ENCODE measurements around the gene PLA2G4B.

Gene PLA2G4B

DNA sequence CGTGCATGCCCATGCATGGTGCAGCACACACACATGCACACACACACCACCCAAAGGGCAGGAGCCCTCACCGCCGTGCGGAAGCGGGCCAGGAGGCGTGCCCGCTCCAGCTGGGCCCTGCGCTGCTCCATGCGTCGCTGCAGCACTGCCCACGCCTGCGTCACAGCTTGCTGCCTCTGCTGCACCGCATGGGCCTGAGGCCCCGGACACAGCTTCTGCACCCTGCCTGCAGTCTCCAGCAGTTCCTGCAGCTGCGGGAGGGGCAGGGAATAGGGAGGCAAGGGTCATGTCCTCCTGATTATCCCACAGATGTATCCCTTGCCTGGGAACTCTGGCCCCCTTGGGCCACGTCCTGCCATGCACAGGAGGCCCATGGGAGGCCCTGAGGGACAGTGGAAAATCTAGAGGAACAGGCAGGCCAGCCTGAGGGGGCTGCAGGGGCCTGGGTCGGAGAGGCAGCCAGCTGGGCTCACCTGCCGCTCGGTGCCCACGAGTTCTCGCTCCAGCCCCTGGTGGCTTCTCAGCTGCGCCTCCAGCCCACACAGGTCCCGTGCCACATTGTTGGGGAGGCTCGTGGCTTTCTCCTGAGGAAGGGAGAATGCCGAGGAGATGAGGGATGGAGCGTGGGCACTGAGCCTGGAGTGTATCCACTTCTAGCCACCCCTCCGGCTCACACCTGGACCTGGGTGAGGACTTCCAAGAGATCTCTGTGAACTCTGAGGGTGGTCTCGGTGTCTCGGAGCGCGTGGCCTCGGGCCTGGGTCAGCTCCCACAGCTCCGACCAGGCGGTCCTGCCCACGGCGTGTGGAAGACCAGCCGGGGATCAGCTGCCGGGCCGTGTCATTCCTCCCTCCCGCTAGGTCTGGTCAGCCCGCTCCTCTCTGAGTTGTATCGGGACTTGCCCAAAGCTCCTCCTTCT lies 31.4 kb downstream of the PLA2G4B start:
- DNase-seq (ENCODE audit: low spot score) = no peak

DNA sequence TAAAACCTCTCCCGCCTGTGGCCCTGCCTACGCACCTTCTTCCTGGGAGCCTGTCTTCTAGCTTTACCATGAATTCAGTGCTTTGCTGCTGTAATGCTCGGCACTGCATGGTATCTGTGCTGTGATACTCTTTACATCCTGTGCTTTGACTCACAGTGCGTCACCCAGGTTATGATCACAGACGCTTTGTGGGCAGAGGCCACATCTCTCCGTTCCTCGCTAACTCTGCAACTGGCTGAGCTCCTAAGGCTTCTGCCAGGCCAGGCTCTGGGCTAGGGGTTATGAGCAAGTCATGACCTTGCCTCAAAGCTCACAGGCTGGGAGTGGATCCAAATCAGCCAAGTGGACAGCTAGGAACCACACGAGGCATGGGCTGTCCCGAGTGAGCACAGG lies 32.0 kb downstream of the PLA2G4B start:
- no peak for DNase-seq (ENCODE audit: low spot score)

DNA sequence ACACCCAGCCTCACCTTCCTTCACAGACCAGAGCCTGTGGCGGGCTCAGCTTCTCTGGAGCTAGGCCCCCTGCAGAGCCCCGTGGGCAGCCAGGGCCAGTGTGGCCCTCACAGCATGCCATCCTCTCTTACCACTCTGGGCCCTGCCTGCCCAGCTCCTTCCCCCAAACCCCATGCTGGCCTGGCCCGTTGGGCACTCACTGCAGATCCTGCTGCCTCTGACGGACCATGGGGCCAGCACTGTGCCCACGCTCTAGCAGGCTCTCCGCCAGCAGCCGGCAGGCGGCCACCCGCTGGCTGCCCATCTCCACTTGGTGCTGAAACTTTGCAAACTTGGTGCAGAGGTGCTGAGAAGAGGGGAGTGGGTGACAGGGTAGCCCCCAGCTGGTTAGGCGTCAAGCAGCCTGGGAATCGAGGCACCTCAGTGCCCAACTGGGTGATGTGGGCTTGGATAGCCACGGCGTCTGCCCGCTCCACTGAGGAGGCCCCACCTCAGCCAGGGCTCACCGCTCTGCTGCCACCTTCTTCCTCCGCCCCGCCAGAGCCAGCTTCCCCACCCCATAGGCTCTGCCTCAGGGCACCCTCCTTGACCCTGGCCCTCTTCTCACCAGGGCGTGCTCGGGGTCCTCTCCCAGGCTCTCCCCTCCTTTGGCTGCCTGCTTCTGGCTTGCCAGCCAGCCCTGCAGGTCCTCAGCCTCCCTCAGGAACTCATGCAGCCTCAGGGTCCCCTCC lies 32.7 kb downstream of the PLA2G4B start:
- no peak for DNase-seq (ENCODE audit: low spot score)

DNA sequence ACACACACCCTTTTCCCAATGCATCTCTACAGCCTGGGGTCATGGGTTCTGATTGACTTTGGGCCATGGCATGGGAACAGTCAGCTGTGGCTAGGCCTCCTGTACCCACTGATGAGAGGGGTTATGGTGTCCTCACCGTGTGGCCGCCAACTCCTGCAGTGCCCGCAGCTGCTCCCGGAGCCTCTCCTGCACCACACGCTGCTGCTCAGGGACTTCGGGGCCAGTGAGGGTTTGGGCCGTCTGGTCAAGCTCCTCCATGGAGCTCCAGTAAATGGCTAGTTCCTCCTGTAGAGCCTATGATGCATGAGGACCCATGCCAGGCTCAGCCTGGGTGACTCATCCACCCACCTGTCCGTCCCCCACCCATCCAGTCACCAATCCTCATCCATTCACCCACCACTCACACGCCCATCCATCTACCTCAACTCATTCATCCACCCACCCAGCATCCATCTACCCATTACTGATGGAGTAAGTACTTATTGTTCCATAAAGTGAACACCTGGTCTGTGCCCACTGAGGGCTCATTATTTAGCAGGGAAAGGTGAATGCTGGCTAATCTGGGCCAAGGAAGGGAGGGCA lies 33.6 kb downstream of the PLA2G4B start:
- DNase-seq (ENCODE audit: low spot score) = no peak

DNA sequence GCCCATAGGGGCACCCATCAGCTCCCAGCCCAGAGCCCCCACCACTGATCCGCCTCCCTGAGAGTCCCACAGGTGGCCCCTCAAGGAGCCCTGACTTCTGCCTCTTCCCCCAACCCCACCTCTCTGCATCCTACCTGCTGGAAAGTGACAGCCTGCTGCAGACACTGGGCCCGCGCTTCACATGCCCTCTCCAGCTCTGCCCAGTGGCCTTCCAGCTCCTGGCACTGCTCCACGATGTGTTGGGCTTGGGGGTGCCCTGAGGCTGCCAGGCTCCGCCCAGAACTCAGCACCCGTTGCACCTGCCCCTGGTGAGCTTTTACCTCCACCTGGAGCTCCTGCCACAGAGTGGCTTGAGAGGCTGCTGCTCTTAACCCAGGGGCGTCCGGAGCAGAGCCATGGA lies 35.1 kb downstream of the PLA2G4B start:
- no peak for DNase-seq (ENCODE audit: low spot score)

DNA sequence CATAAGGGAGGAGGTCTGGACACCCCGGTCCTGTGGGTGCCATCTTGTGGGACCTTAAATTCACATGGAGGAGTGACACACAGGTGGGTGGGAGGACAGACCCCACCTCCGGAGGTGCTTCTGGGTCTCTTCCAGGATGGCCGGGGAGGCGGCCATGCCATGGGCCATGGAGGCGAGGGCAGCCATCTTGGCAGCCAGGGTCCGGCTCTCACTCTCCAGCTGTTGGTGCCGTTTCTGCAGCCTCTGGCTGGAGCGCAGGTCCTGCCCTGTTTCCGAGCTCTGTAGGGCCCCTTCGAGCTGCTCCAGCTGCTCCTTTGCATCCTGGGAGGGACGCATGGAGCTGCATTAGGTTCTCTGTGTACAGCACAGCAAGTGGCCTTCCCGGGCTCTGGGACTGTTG lies 36.1 kb downstream of the PLA2G4B start:
- no peak for DNase-seq (ENCODE audit: low spot score)

DNA sequence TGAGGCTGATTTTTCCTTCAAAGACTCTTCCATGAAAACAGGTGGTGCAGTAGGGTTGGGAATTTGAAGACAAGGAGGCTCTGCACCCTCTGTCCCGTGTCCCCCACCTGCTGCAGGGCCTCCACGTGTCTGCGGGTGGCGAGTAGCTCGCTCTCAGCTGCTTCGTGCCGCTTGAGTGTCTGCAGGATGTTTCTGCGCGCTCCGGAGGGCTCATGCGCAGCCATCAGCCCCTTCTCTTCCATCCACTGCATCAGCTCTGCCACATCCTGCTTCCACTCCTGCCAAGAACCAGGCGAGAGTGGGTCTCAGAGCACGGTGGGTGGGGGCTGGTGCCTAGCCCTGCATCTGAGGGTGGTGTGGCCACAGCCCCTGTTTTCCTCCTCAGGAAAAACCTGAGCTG lies 37.4 kb downstream of the PLA2G4B start:
- no peak for DNase-seq (ENCODE audit: low spot score)

DNA sequence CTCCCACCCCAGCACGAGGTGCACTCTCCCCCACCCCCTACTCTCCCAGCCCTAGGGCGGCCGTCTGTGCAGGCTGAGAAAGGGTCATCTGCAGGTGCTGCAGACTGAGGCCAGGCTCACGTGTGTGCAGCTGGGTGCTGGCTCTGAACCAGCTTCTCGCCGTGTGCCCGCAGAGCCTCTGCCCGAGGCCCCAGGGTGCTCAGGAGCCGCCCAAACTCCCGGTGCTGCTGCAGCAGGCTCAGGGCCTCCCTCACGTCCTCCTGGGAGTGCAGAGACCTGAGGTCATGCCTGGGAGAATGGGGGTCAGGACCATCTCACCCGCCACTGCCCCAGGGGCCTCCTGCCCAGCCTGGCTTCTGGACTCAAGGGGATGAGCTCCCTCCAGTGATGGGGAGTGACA lies 38.0 kb downstream of the PLA2G4B start:
- DNase-seq (ENCODE audit: low spot score) = no peak

DNA sequence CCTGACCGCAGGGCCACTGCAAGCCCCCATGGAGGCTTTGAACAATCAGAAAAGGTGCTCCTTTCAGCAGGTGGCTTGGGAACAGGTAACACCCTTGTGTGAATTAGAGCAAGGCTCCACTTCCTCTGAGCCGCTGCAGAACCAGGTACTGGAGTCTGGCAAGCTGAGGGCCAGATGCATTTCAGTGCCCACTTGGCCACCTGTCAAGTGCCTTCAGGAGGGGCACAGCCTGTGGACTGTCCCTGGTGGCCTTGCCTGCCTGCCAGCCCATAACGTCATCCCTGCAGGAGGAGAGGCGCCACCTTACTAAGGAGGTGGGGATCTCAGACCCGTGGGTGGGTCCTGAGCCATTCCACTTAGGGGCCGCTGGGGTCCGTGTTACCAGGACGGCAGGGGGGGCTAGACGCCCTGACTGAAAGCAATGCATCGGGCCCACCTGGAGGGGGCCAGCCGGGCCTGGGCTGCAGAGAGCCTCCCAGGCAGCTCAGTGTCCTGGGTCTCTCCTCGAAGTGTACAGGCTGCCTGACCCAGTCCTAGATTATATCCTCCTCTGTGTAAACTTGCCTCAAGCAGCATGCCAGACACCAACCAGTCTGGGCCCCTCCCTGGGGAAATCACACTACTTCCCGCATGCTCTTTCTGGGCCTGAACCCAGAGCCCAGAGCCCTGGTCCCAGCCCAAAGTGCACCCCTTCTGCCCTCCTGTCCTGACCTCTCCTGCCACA lies 39.1 kb downstream of the PLA2G4B start:
- DNase-seq (ENCODE audit: low spot score) = no peak

DNA sequence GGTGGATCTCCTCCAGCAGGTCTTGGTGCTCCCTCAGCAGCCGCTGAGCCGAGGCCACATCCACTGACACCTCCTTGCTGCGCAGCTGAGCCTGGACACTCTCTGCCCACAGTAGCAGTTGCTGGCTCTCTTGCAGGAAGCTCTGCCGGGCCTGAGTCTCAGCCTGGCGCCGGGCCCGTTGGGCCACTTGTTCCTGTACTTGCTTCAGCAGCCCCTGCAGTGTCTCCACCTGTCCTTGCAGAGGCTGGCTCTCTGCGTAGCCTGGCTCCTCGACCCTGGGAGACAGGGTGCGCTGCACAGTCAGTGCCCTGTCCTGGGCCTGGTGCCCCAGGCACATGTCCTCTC lies 39.7 kb downstream of the PLA2G4B start:
- DNase-seq (ENCODE audit: low spot score) = no peak

DNA sequence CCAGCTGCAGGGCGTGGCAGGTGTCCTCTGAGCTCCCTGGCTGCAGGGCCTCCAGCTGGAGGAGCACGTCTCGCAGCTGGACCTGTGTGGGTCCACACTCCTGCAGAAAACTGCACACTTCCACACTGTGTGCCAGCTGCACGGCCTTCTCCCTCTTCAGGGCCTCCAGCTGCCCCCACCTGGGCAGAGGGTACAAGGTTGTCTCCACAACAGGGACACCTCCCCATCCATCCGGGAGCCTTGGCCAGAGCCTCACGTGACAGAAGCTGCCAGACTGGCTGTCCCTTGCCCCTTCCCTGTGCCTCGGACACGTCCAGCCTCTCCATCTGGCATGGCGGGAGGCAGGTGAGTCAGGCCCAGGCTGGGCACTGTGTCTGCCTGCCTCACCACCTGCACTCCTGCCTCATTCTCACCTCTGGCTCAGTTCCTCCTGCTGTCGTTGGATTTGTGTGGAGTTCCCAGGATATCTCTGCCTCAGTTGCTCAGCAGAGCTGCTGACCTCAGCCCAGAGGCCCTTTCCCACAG lies 40.7 kb downstream of the PLA2G4B start:
- no peak for DNase-seq (ENCODE audit: low spot score)

DNA sequence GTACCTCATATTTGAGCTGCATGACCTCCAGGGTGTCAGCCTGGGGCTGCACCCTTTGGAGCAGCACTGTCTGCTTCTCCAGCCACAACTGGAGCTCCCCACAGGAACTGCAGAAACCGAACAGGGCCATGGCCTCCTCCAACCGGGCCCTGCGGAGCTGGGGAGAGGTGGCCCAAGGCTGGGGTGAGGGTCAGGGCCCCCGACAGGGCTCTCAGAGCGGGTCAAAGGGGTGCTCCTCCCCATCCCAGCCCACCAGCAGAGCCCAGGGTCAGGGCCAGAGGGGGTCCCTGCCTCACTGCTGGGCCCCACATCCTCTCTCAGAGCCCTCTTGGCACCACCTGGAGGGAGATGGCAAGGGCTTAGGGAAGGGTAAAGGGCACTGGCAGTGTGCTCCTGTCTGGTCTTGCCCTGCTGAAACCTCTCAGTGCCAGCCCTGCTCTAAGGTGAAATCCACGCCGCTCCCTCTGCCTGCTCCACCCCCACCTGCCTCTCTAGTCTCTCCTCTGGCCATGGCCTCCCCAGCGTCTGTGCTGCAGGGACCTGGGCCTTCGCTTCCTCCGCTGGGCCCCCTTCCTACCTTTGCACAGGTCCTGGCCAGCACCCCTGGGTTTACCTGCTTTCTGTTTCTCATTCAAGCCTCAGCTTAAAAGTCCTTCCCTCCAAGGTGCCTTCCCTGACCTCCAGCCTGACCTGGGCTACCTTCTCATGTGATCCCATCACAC lies 41.7 kb downstream of the PLA2G4B start:
- DNase-seq (ENCODE audit: low spot score) = no peak

DNA sequence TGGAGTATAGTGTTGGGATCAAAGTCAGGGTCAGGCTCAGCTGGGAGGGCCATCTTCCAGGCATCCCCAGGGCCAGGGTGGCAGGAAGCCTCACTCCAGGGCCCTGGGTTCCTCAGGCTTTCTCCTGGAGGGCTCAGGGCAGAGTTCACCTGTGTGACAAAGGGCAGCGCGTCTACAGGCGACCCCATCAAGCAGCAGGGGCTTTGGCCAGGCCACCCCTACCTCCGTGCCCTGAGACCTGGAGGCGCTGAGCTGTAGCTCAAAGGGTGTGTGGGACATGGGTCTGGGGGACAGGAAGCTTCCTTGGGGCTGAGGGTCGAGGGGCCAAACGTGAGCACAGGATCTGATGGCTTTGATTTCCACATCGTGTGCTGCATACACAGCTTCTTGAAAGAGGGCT lies 42.4 kb downstream of the PLA2G4B start:
- DNase-seq (ENCODE audit: low spot score) = no peak

DNA sequence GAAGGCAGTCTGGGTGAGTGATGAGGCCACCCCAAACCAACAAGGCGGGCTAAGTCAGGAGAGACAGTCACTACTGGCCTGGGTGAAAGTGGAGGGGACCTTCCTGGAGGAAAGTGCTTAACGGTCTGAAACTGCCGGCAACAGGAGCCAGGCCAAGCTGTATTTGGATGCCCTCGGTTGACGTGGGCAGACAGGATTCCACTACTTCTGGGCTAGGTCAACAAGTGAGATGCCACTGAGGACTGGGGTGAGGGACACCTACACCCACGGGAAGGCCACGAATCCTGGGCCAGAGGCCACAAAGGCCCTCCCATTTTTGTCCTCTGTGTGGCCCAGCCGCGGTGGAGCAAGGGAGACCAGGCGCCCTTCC lies 42.9 kb downstream of the PLA2G4B start:
- no peak for DNase-seq (ENCODE audit: low spot score)

DNA sequence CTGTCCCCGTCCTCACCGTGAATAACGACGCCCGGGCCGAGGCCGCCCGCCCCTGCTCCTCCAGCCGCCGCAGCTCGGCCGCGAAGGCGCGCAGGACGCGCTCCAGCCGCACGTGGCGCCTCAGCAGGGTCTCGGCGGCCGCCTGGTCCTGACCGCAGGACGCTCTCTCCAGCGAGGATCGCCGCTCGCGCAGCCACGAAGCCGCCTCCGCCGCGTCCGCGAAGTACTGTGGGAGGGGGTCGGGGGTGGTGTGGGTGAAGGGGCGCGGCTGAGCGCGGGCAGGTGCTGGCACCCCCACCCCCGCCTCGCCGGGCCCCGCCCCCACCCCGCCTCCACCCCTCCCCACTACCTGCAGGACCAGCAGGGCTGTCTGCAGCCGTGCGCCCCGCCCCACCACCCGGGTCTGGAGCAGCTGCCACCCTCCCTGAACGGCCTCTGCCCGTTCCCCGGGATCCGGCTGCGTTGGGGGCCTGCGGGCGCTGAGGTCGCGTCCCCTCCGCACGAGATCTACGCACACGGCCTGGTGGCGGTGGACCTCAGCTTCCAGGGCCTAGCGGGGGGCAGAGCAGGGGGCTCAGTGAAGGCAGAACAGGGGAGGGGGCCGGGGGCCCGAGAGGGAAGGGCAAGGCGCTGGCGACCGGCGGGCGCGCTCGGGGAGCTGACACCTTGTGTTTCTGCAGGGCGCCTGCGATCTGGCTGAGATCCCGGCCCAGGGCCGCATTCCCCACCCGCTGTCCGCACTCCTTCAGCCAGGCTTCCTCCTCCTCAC lies 43.5 kb downstream of the PLA2G4B start:
- peak; percentile 43 for DNase-seq (ENCODE audit: low spot score)

DNA sequence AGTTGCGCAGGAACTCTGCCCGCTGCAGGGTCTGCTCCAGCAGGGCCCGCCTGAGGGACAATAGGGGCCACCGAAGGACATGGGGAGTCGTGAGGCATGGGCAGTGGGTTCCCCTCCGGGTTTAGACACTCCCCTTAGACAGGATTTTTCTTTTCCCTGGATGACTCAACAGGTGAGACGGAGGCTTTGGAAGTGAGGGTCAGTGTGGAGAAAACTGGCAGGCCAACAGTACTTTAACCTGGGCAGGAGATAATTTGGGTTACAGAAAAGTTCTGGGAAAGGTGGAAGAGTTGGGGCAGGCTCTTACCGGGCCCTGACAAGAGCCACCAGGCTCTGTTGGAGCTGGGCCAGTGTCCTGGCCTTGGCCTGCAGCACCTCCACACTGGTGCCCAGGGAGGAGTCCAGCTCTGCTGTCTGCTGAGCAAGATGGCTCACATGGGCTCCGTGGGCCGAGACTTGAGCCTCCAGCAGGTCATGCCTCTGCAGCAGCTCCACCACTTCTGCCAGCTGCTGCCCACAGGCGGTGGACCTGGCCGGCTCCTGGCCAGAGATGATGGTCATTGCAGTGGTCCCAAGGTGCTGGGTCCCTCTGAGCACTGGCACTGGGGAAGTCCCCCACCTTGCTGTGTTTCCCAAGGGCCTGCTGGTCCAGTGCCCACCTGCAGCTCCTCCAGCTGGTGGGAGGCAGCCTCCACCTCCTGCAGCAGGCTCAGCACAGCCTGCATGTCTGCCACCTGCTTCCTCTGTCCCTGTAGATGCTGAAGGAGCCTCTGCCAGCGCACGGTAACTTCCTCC lies 44.2 kb downstream of the PLA2G4B start:
- no peak for DNase-seq (ENCODE audit: low spot score)

DNA sequence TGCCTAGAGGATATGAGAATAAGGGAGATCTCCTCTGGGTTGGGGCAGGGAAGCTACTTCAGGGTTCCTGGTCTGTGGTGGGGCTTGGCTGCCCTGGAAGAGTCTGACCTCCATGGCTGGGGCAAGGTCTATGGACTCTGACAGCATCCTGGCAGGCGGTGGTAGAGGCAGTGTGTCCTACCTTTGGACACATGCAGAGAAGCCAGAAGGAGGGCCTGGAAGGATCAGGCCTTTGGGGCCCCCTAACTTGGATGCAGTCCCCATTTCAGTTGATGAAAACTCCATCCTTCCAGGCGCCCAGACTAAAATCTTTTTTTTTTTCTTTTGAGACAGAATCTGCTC lies 44.8 kb downstream of the PLA2G4B start:
- DNase-seq (ENCODE audit: low spot score) = no peak

DNA sequence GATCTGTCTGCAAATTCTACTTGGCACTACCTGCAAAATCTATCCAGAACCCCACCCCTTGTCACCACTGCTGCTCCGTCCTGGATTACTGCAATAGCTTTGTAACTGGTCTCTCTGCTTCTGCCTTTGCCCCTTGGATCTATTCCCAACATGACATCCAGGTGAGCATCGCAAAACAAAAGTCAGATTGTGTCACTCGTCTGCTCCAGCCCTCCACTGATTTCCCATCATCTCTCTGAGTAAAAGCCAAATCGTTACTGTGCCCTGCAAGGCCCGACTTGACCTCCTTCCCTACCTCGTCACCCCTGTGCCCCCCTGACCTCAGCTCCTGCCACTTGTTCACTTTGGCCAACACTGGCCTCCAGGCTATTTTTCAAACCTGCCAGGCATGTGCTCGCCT lies 45.8 kb downstream of the PLA2G4B start:
- no peak for DNase-seq (ENCODE audit: low spot score)

DNA sequence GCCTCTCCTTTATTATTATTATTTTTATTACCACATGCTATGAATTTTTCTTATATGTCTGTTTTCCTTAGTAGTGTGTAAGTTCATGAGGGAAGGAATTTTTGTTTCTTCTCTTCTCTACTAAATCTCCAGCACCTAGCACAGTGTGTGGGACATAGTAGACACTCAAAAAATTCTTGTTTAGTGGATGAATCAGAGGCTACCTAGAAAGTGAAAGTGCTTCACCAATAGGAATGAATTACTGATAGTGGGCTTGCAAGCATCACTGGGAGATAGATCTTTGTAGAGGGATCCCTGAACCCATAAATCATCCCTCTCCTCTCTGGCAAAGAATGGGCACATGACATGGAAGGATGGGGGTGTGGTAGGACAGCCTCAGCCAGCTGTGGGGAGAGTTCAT lies 46.7 kb downstream of the PLA2G4B start:
- no peak for DNase-seq (ENCODE audit: low spot score)

DNA sequence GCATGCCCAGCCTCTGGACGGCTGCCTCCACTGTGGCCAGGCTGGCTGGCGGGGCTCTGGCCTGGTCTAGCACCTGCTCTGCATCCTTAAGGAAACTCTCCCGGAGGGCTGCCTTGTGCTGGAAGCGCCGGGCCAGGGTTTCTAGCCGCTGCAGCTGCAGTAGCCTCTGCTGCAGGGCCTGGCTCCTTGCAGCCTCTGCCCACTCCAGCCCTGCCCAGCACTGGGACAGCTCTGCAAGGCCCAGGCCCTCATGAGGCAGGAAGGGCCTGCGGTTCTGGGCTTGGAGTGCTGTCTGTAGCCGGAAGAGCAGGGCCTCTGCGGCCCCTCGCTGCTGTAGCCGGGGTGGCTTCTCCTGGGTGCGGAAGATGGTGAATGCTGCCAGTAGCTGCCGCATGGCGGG lies 47.2 kb downstream of the PLA2G4B start:
- DNase-seq (ENCODE audit: low spot score) = no peak

Data from AG20443 (cell line).